Hematopoietic multipotent progenitor cell (in vitro differentiated cells): ENCODE measurements around the gene TXNL4B. TPM values are rescaled to one million over a fixed set of nuclear protein-coding genes. Genes with fewer than 3 reads are reported as not detected.

Source experiments
- DNase-seq, 3 donors: peaks; one replicate each; pipeline ENCODE4 v3.0.0-alpha.2; 2011 to 2015; ENCODE audit warnings: low read depth in 2 of 3, low spot score in 2 of 3
- total RNA-seq: library from RNA; depleted of rRNA; stranded (reverse); fragments of >200 nt; gene quantifications from one replicate; pipeline ENCODE4 v1.2.3, GENCODE V29; 2012

Gene TXNL4B
- 6.2 TPM for total RNA-seq

DNA sequence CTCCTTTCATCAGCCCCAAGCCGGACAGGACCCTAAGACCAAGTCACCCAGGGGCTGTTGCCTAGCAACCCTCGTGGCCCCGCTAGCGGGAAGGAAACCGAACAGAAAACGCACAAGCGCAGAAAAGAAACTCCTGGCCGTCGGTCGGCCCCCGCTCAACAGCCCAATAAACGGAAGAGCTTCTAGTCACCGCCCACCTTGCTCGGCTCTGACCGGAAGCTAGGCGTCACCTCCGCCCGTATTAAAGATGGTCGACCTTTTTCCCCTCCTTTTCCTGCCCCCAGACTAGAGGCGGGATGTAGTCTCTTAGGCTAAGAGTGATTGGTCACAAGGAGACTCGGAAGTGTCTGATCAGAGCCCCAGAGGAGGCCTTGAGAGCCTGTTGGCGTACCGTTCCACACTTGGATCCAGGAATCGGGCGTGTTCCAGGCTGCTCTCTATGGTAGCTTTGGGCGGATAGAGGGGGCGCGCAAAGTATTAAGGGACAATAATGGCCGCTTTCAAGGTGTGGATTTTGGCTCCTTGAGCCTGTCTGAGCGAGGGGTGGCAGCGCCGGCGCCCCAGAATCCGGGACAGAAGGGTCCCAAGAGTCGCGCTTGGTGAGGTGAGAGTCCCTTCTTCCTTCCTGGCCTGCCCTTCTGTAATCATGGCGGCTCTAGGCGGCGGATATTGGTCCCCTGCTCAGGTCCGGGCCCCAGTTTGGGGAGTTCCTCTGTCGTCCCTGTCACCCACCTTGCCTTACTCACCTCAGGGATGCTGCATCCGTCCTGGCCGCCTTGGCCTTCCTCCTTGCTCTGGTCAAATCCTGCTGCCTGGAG is at the start of gene TXNL4B, which contains the start of gene DHX38:
Gene TXNL4B (minus strand): TSS at position 173 of the 818 bp plus-strand sequence. CDS start 2,871 bp downstream, outside the sequence.
Gene DHX38 (plus strand): TSS at position 400 of the 818 bp plus-strand sequence. CDS start 2,311 bp downstream, outside the sequence.
- peak; percentile 80 to 99 (median 98) for DNase-seq

DNA sequence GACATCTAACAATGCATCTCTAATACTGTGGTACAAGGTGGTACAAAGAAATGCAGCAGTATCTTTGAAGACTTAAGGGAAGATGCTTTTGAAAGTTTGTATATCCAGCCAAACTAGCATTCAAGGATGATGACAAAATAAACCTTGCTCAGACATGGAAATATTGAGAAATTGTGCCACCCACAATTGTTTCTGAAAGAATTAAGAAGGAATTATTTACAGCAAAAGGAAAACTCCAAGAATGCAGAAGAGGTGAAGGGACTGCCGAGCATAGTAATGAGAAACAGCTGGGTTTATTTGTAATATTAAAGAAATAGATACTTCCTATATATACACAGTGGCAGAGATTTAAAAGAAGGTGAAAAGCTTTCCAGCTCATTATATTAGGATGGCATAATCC is 49.1 kb upstream of the TXNL4B start:
- DNase-seq = no peak

DNA sequence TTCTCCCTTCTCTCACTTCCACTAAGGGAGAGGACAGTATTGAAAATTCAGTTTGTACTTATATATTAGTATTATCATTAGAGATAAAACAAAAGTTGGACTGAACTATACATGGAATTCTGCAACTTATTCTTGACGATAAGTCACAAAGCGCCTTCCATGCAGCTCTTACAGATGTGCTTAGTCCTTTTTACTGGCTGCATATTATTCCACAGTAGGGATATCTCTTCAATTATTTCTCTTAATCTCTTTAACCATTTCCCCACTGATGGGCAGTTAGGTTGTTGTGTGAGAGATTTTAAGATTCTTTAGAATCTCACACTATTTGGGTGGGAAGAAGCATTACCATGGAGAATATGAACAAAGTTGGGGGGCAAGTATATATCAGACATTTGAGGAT is 46.5 kb upstream of the TXNL4B start:
- no peak for DNase-seq

DNA sequence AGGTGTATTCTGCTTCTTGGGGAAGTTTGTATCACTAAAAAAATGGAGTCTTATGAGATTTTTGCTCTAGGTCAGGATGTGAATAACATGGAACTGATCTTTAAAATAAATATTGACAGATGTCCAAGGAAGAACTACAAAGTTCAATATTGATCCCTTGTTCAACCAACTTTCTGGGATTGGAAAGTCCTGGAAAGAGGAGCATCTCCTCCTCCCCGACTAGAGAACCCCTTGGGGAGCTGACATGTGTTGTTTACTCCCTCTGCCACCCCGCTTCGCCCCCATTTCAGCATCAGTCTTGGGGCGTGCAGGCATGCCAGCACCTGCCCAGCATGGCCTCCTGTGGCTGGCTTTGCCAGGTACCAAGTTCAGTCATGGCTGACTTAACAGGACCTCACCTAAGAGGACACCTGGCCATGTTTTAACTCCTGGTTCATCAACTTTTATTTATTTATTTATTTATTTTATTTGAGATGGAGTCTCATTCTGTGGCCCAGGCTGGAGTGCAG is 44.7 kb upstream of the TXNL4B start:
- DNase-seq = no peak

DNA sequence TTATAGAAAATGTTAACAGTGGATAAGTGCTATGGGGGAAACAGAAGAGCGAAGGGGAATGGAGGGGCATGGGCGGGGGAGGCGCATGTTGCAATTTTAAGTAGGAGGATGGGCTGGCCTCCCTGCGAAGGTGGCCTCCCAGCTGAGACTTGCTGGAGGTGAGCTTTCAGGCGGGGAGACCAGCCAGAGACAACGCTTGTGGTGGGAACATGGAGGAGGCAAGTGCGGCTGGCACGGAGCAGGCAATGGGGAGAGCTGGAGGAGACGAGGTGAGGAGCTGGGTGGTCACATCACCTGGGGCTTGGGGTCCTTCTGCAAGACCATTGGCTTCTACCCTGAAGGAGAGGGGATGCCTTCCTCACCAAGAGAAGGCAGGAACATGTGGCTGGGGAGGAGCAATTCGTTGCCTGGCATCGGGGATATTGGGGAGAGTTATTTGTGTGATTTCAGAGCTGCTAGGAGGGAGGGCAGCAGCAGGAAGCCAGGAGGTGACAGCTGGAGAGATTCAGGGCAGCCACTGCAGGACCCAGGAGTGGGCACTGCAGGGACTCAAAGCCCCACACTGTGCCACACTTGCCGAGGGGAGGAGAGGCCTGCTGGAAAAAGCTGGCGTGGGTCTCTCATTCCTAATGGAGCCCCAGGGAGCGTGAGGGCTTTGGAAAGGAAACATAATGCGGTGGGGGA is 44.1 kb upstream of the TXNL4B start:
- DNase-seq = no peak

DNA sequence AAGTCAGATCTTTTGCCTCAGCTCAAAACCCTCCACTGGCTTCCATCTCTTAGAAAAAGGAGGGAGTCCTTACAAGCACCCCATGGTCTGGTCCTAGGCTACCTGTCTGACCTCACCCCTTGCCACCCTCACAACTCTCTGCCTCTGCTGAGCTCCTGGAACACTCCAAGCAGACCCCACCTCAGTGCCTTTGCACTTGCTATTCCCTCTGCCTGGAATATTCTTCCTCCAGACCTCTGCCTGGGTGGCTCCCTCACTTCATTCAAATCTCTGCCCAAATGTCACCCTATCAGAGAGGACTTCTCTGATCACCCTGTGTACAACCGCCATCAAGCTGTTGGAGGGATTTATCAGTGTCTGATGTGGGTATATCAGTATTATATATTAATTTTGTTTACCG is 41.1 kb upstream of the TXNL4B start:
- no peak for DNase-seq

DNA sequence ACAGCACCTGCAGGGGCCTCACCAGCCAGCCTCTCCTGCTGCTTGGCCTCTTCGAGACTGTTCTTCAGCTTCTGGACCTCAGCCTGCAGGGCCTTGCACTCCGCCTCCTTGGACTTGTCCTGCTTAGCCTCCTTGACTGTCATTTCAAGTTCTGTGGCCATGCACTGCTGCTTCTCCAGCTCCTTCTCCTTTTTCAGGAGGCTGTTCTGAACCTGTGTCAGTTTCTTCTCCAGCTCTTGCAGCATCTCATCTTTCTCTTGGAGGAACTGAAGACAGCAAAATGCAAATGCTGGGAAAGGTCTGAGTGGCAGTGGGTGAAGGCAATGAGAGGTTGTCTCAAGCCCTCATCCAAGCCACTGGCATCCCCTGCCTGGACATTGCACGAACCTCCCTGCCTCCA is 39.3 kb upstream of the TXNL4B start:
- no peak for DNase-seq

DNA sequence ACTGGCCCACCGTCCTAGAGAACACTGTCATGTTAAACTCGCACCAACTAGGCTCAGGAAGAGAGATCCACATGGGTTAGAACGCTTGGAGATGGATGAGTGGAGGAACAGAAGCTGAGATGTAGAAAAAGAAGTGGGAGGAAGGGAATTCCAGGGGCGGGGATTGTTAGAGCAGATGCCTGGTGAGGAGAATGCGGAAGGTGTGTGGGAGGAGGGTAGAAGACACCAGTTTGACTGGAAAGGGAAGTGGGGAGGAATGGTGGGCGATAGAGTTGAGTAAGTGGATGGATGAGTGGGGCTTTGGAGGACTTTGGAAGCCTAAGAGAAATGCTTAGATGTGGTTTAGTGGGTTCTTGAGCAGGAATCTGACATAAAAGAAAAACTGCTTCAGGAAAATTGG is 37.6 kb upstream of the TXNL4B start:
- no peak for DNase-seq

DNA sequence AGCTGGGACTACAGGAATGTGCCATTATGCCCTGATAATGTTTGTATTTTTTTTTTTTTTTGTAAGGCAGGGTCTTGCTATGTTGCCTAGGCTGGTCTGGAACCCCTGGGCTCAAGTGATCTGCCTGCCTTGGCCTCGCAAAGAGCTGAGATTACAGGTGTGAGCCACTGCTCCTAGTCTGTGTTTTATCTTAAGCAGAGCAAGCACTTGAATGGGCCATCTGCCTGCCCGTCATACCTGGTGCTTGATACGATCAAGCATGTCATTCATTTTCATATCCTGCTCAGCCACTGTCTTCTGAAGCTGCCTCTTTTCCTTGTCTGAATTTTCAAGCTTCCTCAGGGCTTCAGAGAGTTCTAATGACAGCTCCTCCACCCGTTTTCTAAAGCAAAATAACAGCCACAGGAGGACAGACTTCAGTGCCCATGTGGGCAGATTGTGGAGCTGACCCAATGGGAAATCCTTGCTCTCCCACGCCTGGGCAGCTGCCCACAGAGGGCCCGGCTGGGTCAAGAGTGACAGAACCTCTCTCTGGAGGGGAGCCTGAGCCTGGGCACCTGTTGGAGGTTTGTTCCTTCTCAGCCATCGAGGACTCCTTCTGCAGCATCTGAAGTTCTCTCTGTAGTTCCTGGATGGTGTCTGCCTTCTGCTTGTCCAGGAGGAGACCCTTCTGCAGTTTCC is 36.7 kb upstream of the TXNL4B start:
- DNase-seq = no peak

DNA sequence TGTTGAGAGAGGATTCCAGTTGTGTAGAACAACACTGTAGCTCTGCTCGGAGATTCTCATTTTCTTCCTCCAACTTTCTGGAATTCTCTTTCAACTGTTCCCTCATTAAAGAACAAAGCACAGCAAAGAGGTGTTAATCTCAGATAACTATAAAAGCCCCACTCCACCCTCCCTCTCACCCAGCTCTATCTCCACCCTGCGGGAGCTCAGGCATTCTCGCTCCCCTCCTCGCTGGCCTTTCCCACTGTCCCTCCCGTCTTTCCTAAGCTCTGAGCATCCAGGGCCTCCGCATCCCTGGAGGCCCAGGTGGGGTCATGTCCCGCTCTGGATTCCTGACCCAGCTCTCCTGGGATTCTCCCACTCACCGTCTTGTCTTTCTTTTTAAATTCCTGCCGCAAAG is 35.3 kb upstream of the TXNL4B start:
- DNase-seq = no peak

DNA sequence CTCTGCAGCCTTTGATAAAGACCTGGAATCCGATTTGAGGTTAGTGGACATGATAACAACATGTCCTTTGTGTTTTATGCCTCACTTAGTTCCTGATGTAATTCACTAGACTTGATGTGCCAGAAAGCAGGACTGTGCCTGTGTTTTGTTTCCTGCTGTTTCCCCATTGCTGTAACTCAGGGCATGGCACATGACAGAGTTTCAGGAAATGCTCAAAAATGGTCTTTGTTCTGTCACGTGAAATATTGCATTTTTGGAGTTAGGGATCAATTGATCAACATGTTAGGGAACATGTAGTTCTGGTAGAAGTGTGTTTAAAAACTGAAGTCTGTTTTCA is 33.0 kb upstream of the TXNL4B start:
- no peak for DNase-seq

DNA sequence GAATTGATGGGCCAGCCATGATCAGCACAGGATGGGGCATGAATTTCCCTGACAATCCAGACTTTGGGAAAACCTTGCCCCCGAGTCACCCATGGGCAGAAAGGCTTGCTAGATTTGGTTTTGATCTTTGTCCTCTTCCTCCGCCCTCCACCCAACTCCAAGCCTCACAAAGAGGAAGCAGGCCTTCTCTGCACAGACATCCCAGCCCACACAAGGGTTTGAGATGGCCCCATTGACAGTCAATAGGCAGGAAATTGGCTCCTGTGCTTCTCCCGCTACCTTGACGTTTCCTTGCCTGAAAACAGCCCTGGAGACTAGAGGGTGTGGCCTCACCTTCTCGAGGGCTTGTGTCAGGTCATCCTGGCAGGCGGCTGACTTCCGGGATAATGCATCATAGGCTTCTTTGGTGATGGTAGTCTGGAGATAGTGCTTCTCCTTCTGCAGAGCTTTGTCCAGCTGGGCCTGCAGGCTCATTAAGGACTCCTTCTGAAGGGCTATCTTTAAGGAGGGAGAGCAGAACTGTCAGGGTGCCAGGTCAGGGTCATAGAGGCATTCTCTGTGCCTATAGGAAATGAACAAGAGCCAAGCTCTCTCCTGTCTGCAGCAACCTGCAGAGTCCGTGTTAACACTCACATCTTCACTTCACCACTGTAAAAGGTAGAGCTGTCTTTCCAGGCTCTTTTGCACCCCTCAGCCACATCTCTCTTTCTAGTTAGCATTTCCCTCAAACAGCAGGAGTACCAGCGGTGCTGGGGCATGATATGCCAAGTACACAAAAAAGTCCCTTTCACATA is 32.4 kb upstream of the TXNL4B start:
- DNase-seq = no peak

DNA sequence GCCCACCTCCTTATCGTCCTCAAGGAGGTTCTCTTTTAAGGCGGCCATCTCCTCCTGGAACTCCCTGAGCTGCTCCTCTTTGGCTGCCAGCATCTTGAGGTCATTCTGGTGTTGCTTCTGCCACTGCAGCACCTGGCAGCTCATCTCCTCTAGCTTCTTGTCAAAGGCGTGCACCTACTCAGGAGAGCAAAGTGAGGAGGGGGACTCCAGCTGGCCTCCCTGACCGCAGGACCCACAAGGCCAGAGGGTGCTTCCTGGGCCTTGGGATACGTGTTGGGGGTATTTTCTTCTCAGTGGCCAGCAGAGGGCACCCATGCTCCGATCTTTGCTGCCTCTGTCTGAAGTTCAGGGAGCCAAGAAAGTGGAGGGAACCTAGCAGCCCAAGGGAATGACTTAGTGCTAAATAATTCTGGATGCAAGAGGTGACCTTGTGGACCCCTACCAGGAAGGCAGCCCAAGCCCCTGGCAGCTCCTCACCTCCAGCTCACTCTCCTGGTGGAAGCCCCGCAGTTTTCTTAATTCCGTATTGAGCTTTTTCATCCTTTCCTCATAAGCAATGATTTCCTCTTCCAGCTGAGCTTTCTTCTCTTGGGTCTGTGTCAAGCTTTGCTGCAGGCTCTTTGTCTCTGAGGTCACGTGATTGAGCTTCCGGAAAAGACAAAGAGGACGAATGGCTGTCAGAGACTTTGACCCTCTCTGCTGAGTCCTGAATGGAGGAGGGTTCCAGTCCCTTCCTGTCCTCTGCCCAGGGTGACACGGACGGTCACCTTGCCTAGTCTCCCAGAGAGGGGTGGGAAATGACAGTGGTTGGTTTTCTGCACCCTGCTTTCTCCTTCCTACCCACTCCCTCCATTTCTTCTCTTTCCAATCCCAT is 31.6 kb upstream of the TXNL4B start:
- peak; percentile 35 to 66 (median 57) for DNase-seq

DNA sequence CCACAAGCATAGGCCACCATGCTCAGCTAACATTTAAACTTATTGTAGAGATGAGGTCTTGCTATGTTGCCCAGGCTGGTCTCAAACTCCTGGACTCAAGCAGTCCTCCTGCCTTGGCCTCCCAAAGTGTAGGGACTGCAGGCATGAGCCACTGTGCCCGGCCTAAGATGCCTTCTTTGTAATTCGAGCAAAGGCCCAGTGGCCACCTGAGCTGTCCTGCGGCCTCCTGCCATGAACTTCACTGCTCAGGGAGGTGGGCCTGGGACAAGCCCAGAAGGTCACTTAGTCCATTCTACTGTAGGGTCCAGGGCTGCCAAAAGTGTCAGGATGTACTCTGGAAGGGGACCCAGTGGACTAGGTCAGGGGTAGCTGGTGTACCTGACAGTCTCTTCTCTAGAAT is 30.7 kb upstream of the TXNL4B start:
- DNase-seq = no peak

DNA sequence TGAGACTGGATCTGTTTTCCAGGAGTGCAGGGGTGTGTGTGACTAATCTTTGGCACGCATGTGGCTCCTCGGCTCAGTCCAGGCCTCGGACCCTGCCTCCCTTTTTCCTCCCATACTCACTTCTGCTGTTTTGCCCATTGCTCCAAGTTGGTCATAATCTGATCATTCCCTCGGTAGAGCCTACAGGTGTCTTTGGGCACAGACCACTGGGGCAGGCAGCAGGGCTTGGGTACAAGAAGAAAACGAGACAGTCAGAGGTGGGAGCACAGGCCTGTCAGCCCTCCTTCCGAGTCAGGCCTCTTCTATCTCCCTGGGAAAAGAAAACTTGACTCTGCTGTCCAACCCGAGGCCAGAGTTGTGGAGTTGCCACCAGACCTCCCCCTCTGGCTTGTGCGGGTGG is 30.0 kb upstream of the TXNL4B start:
- DNase-seq = no peak

DNA sequence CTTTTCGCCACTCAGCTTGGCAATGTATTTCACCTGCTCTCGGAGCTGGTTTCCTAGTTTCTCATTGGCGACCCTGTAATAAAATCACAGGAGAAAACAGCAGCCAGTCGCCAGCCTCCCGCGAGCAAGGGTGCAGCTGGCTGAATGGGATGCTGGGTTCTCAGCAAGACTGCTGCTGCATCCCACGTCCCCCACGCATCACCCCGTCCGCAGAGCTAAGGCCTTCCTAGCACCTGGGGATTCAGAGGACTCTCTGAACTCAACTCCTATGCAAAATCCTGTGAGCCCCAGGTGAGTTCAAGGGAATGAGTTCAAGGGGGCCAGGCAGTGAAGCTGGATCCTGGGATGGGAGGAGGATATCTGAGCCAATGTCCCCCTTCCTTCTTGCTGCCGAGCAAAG is 29.5 kb upstream of the TXNL4B start:
- no peak for DNase-seq

DNA sequence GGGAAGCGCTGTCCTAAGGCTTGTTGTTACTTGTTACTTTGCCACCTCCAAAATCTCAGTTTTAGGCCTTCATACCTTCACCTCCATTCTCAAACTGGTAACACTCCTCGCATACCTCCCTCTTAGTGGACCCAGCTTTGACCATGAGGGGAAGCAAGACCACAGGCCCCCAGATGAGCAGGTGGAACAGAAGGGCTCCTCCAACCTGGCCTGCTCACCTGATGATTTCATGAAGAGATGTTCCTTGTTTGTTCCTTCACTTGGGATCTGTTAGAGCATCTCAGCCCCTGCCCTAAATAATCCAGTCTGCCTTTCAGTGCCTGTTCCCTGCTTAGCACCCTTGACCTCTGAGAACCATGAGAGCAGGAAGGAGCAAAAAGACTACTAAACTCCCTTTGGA is 28.9 kb upstream of the TXNL4B start:
- no peak for DNase-seq

DNA sequence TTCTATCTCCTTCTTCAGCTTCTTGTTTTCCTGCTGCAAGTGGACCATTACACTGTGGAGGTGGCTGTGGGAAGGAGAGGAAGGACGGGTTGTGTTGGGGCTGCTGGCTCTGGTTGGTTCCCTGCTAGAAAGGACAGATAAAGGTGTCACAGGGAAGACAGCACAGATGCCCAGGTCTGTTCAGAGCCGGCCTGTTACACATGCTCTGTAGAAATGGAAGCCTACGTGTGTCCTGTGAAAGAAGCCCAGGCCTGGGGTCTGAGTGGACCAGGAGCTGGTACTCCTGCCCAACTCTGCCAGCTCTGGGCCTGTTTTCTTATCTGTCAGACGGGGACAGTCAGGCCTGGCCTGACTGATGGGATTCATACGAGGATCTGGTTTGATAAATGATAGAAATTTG is 26.6 kb upstream of the TXNL4B start:
- no peak for DNase-seq

DNA sequence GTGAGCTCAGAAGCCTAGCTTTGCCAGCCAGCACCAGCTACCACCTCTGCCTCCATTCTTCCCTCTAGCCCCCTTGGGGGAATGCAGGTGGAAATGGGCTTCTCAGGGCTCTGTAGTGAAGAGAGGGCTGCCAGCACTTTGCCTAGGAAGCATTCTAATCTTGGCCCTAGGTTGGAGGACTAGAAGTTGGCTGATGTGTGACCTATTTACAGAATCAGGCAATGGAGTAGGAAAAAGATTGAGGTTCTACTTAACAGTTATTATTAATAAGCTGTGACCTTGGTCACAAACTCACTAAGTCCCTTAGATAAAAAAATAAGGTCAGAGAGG is 20.2 kb upstream of the TXNL4B start:
- DNase-seq = no peak
